K562 (cell line): ENCODE data around the gene ZSCAN29. TPM values are rescaled to one million over a fixed set of nuclear protein-coding genes. Genes with fewer than 3 reads are reported as not detected.

Experiments used
- ARID4B ChIP-seq: sonication (generic); formaldehyde crosslinking; IDR thresholded peaks from 2 replicates; pipeline ENCODE4 v1.8.0; 2022; ENCODE audit warnings: mild to moderate bottlenecking, missing genetic modification reagents
- EP300 ChIP-seq: IDR thresholded peaks from 2 replicates; pipeline ENCODE4 v1.6.1; 2012; ENCODE audit warnings: low read length, improper control_type of control experiment
- ETV6 ChIP-seq, 3 experiments: fragments of 150-350 bp in 1 of 3; sonication (generic) in 1 of 3; formaldehyde crosslinking in 1 of 3; IDR thresholded peaks; 2 replicates each; pipeline versions ENCODE4 v1.6.1 to v1.8.0; 2014 to 2022; ENCODE audit warnings: borderline replicate concordance in 2 of 3, low read depth in 2 of 3, antibody characterized with exemption in 1 of 3, low read length in 1 of 3, mild to moderate bottlenecking in 1 of 3, missing genetic modification reagents in 1 of 3
- FOXM1 ChIP-seq, 2 experiments: fragments of 450-650 bp in 1 of 2; sonication (generic) in 1 of 2; formaldehyde crosslinking in 1 of 2; IDR thresholded peaks; 2 replicates each; pipeline versions ENCODE4 v1.6.1 to v1.9.0; 2017 to 2022; ENCODE audit warnings: low read depth in 2 of 2, mild to moderate bottlenecking in 2 of 2, missing genetic modification reagents in 1 of 2, moderate library complexity in 1 of 2
- GABPB2 ChIP-seq: fragments of 250-450 bp; sonication (Bioruptor Pico); conservative IDR thresholded peaks from 2 replicates; pipeline ENCODE4 v1.5.1; 2021; ENCODE audit warnings: mild to moderate bottlenecking
- GATAD2B ChIP-seq: fragments of 450-650 bp; IDR thresholded peaks from 2 replicates; pipeline ENCODE4 v1.6.1; 2017; ENCODE audit warnings: mild to moderate bottlenecking, borderline replicate concordance
- HMBOX1 ChIP-seq: sonication (generic); IDR thresholded peaks from 2 replicates; pipeline ENCODE4 v1.6.1; 2016
- ILK ChIP-seq: fragments of 450-650 bp; IDR thresholded peaks from 2 replicates; pipeline ENCODE4 v1.6.1; 2016; ENCODE audit warnings: missing genetic modification characterization, low read depth, mild to moderate bottlenecking, missing compliant biosample characterization, moderate library complexity, borderline replicate concordance
- NFE2 ChIP-seq: IDR thresholded peaks from 2 replicates; pipeline ENCODE4 v1.6.1; 2014; ENCODE audit warnings: antibody characterized with exemption, low read depth
- RBM22 ChIP-seq: fragments of 200-400 bp; formaldehyde crosslinking; IDR thresholded peaks from 2 replicates; pipeline ENCODE4 v1.6.1; 2018; ENCODE audit warnings: low read length, low read depth; ENCODE audit not compliant: poor library complexity, severe bottlenecking
- SP2 ChIP-seq: IDR thresholded peaks from 2 replicates; pipeline ENCODE4 v1.6.1; 2011; ENCODE audit warnings: mild to moderate bottlenecking, low read depth, low read length, moderate library complexity; ENCODE audit not compliant: poor library complexity, severe bottlenecking; ENCODE audit errors: extremely low read depth
- TRIM25 ChIP-seq: fragments of 450-650 bp; IDR thresholded peaks from 2 replicates; pipeline ENCODE4 v1.7.0; 2016; ENCODE audit warnings: borderline replicate concordance
- ZBTB1 ChIP-seq: sonication (generic); formaldehyde crosslinking; IDR thresholded peaks from 2 replicates; pipeline ENCODE4 v1.8.1; 2023; ENCODE audit warnings: missing genetic modification reagents, low read depth, mild to moderate bottlenecking, borderline replicate concordance
- ZNF212 ChIP-seq: fragments of 450-650 bp; formaldehyde crosslinking; IDR thresholded peaks from 2 replicates; pipeline ENCODE4 v1.4.0; 2020; ENCODE audit warnings: mild to moderate bottlenecking
- ZNF280A ChIP-seq: fragments of 450-650 bp; IDR thresholded peaks from 2 replicates; pipeline ENCODE4 v1.6.1; 2018; ENCODE audit warnings: mild to moderate bottlenecking, low read depth; ENCODE audit not compliant: partially characterized antibody
- ZNF696 ChIP-seq: fragments of 250-450 bp; sonication (Bioruptor Pico); conservative IDR thresholded peaks from 2 replicates; pipeline ENCODE4 v1.4.0; 2020; ENCODE audit warnings: mild to moderate bottlenecking, moderate library complexity
- polyA plus RNA-seq, 8 experiments: library from polyadenylated mRNA; depleted of rRNA in 4 of 8; stranded (reverse) in 5 of 8; unstranded in 3 of 8; fragments of >200 nt; fragmentation: Nextera tagmentation in 2 of 8; fragmentation: Illumina TruSeq in 1 of 8; extraction: Ambion mirVana in 2 of 8; extraction: Trizol in 1 of 8; gene quantifications; 2 replicates each; pipeline versions ENCODE4 v1.2.1 to v1.2.3, GENCODE V29; 2011 to 2014; ENCODE audit warnings: inconsistent platforms in 1 of 8, missing spikeins in 1 of 8
- total RNA-seq, 7 experiments: library from RNA; depleted of rRNA in 6 of 7; stranded (reverse); fragments of >200 nt in 6 of 7; fragmentation: Illumina TruSeq in 2 of 7; extraction: Trizol in 2 of 7; gene quantifications; 2 replicates each; pipeline versions ENCODE4 v1.2.1 to v1.2.3, GENCODE V29; 2011 to 2021; ENCODE audit warnings: low replicate concordance in 1 of 7

Gene ZSCAN29
- total and polyA plus RNA-seq, 9 of the 15 experiments (the other 6 are each of a cell fraction or from before 2014, with no cell fraction given): 2.5 to 28.6 (median 19.7) TPM

- peak; percentile 78 for TF ChIP-seq ARID4B (CRISPR knock-in tag)
- peak; percentile 66 for TF ChIP-seq ZBTB1
- TF ChIP-seq EP300: no peak
- no peak for TF ChIP-seq GABPB2 (CRISPR knock-in tag)
- no peak for TF ChIP-seq RBM22
- TF ChIP-seq SP2: peak; percentile 22
- TF ChIP-seq ETV6 (IDR thresholded peaks at IDR 0.05; ENCODE audit: borderline replicate concordance in 1 of 2, low read depth in 2 of 2, low read length in 1 of 2): no peak
- TF ChIP-seq ETV6 (CRISPR knock-in tag; IDR thresholded peaks at IDR 0.05; ENCODE audit: borderline replicate concordance): no peak
- 0 out of 2 replicates have a peak, but pooled peaks have one; percentile 32 for TF ChIP-seq HMBOX1
- TF ChIP-seq FOXM1 (IDR thresholded peaks at IDR 0.05; ENCODE audit: low read depth): peak; percentile 42; the same call in 1 of the 2 replicates
- TF ChIP-seq FOXM1 (CRISPR knock-in tag; IDR thresholded peaks at IDR 0.05; ENCODE audit: low read depth): no peak
- TF ChIP-seq ZNF696: no peak
- no peak for TF ChIP-seq TRIM25
- no peak for TF ChIP-seq NFE2
- no peak for TF ChIP-seq ZNF280A
- TF ChIP-seq GATAD2B: no peak
- TF ChIP-seq ZNF212 (CRISPR knock-in tag): no peak
- no peak for TF ChIP-seq ILK (tag)
Observed at GRCh38 chr15:43370975-43371974, at the start of gene ZSCAN29, which contains the start of gene TUBGCP4 (continued).
